Panc1 (cell line): ENCODE results near the gene GRID2IP.

Experiments
- POLR2AphosphoS5 ChIP-seq: IDR thresholded peaks from 2 replicates; pipeline ENCODE4 v1.6.1; 2012; ENCODE audit warnings: mild to moderate bottlenecking, low read depth, low read length, moderate library complexity
- SIN3A ChIP-seq: IDR thresholded peaks from 2 replicates; pipeline ENCODE4 v1.6.1; 2012; ENCODE audit warnings: low read depth, mild to moderate bottlenecking, low read length, moderate library complexity, borderline replicate concordance; ENCODE audit not compliant: insufficient read depth
- TCF7L2 ChIP-seq: IDR thresholded peaks from 2 replicates; pipeline ENCODE4 v1.6.1; 2011; ENCODE audit warnings: mild to moderate bottlenecking, low read depth, low read length, inconsistent platforms
- TF ChIP-seq, protein P1 (sequence below): fragments of 450-650 bp; IDR thresholded peaks from 2 replicates; pipeline ENCODE4 v1.5.1; 2017; ENCODE audit warnings: mild to moderate bottlenecking
- TF ChIP-seq, protein P2 (sequence below), 2 experiments: IDR thresholded peaks; 2 replicates each; pipeline ENCODE4 v1.6.1; 2011 to 2012; ENCODE audit warnings: low read depth in 2 of 2, control low read depth in 1 of 2, low read length in 1 of 2, mild to moderate bottlenecking in 1 of 2, moderate library complexity in 1 of 2; ENCODE audit not compliant: insufficient read depth in 1 of 2

DNA sequence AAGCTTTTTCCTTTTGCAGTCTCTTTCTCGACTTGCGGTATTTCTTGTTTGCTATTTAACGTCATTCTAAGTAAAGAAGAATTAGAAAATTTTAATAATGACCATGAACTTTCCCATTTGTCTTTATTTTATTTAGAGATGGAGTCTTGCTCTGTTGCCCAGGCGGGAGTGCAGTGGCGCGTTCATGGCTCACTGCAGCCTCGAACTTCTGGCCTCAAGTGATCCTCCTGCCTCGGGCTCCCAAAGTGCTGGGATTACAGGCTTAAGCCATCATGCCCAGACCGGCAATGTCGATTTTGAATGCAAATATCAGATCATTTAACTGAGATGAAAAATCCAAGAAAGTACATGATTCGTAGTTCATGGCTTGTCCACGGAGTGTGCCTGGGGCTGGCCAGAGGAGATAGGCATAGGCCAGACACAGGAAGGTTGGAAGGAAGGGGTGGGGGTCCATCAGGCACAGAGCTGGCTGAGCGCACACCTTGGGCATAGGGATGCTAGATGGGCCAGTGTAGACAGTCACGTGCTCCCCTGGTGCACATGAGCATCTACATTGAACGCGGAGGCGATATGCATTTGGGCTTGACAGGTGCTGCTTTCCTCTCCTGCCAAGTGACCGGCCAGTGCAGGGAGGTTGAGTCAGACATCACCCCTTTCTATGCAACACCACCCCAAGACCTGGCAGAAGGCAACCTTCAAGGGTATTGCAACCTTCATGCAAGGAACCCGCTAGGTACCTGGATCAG lies 64.7 kb downstream of the GRID2IP start:
- TF ChIP-seq, protein P1, sequence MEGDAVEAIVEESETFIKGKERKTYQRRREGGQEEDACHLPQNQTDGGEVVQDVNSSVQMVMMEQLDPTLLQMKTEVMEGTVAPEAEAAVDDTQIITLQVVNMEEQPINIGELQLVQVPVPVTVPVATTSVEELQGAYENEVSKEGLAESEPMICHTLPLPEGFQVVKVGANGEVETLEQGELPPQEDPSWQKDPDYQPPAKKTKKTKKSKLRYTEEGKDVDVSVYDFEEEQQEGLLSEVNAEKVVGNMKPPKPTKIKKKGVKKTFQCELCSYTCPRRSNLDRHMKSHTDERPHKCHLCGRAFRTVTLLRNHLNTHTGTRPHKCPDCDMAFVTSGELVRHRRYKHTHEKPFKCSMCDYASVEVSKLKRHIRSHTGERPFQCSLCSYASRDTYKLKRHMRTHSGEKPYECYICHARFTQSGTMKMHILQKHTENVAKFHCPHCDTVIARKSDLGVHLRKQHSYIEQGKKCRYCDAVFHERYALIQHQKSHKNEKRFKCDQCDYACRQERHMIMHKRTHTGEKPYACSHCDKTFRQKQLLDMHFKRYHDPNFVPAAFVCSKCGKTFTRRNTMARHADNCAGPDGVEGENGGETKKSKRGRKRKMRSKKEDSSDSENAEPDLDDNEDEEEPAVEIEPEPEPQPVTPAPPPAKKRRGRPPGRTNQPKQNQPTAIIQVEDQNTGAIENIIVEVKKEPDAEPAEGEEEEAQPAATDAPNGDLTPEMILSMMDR, result no peak
- no peak for TF ChIP-seq POLR2AphosphoS5
- TF ChIP-seq, protein P2, sequence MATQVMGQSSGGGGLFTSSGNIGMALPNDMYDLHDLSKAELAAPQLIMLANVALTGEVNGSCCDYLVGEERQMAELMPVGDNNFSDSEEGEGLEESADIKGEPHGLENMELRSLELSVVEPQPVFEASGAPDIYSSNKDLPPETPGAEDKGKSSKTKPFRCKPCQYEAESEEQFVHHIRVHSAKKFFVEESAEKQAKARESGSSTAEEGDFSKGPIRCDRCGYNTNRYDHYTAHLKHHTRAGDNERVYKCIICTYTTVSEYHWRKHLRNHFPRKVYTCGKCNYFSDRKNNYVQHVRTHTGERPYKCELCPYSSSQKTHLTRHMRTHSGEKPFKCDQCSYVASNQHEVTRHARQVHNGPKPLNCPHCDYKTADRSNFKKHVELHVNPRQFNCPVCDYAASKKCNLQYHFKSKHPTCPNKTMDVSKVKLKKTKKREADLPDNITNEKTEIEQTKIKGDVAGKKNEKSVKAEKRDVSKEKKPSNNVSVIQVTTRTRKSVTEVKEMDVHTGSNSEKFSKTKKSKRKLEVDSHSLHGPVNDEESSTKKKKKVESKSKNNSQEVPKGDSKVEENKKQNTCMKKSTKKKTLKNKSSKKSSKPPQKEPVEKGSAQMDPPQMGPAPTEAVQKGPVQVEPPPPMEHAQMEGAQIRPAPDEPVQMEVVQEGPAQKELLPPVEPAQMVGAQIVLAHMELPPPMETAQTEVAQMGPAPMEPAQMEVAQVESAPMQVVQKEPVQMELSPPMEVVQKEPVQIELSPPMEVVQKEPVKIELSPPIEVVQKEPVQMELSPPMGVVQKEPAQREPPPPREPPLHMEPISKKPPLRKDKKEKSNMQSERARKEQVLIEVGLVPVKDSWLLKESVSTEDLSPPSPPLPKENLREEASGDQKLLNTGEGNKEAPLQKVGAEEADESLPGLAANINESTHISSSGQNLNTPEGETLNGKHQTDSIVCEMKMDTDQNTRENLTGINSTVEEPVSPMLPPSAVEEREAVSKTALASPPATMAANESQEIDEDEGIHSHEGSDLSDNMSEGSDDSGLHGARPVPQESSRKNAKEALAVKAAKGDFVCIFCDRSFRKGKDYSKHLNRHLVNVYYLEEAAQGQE (IDR thresholded peaks at IDR 0.05; ENCODE audit: insufficient read depth in 1 of 2, low read depth in 2 of 2, low read length in 1 of 2), result no peak
- no peak for TF ChIP-seq SIN3A
- TF ChIP-seq TCF7L2, result no peak
